Stimulated activated naive CD8-positive, alpha-beta T cell treated with anti-CD3 and anti-CD28 coated beads, Interleukin-15, Interleukin-2, amounts not matched to agents 100 U/mL and 50 U/mL, for 24 hours (primary cell): ENCODE measurements around the gene RSRC2.
"Not testable (repeated sequence)": the region's sequence is repeated elsewhere in the genome, so short reads cannot be mapped to it uniquely, and the experiment has no call there.

ENCODE experiments used
- ATAC-seq: fragments of 150-1000 bp; cut with Tn5 transposase; one replicate; pipeline ENCODE4 v1.10.0; 2021
- DNase-seq: peaks from one replicate; pipeline ENCODE4 v3.0.0; 2021

RSRC2 gene

GRCh38 chr12:122484385-122484784 is 42.4 kb downstream of the RSRC2 start:
- DNase-seq, ATAC-seq: not testable (repeated sequence)

GRCh38 chr12:122483969-122484368 is 42.8 kb downstream of the RSRC2 start:
- ATAC-seq (no peak), DNase-seq (no peak)

- ATAC-seq (no peak), DNase-seq (no peak)
These were observed 44.9 kb downstream of the RSRC2 start for GRCh38 chr12:122481861-122482260.

GRCh38 chr12:122480753-122481152 is 46.0 kb downstream of the RSRC2 start:
- DNase-seq (no peak), ATAC-seq (no peak)

- ATAC-seq (no peak), DNase-seq (no peak)
These were observed 52.4 kb downstream of the RSRC2 start for GRCh38 chr12:122474324-122474716.

- ATAC-seq (peak; percentile 98), DNase-seq (peak; percentile 74)
These were observed 53.0 kb downstream of the RSRC2 start for GRCh38 chr12:122473543-122474323.

GRCh38 chr12:122471324-122472226 is 55.2 kb downstream of the RSRC2 start:
- ATAC-seq (no peak), DNase-seq (no peak)

- ATAC-seq, DNase-seq: not testable (repeated sequence)
These were observed 56.2 kb downstream of the RSRC2 start for GRCh38 chr12:122470576-122470975.

GRCh38 chr12:122469856-122470255 is 56.9 kb downstream of the RSRC2 start:
- DNase-seq, ATAC-seq: not testable (repeated sequence)

GRCh38 chr12:122467983-122468382 is 58.8 kb downstream of the RSRC2 start:
- ATAC-seq (no peak), DNase-seq (no peak)

- not testable (repeated sequence) for DNase-seq, ATAC-seq
These were observed 62.3 kb downstream of the RSRC2 start for GRCh38 chr12:122464317-122465042.

GRCh38 chr12:122460641-122461040 is 66.1 kb downstream of the RSRC2 start:
- ATAC-seq: no peak
- no peak for DNase-seq

- DNase-seq (no peak), ATAC-seq (no peak)
These were observed 66.7 kb downstream of the RSRC2 start for GRCh38 chr12:122460061-122460460.

- ATAC-seq (no peak), DNase-seq (no peak)
These were observed 67.5 kb downstream of the RSRC2 start for GRCh38 chr12:122459211-122459610.

GRCh38 chr12:122458105-122459035 is 68.4 kb downstream of the RSRC2 start:
- DNase-seq (no peak), ATAC-seq (no peak)

- no peak for ATAC-seq
- DNase-seq: no peak
These were observed 69.1 kb downstream of the RSRC2 start for GRCh38 chr12:122457627-122458026.

- ATAC-seq: no peak
- no peak for DNase-seq
These were observed 72.0 kb downstream of the RSRC2 start for GRCh38 chr12:122454739-122455138.

GRCh38 chr12:122454250-122454721 is 72.5 kb downstream of the RSRC2 start:
- ATAC-seq: no peak

More at GRCh38 chr12:122454250-122454721, 72.5 kb downstream of the RSRC2 start:
- DNase-seq: no peak
